ENCODE results near the gene RPS8.

The RPS8 gene

GRCh38 chr1:44798481-44799365 lies 23.4 kb downstream of the RPS8 start:
- no peaks in the 10 kb centered on the region for H3K9me3 ChIP-seq (replicated peaks; ENCODE audit: low read length)
- H3K36me3 ChIP-seq (ENCODE audit: insufficient read depth, low read length): peaks cover 20% of the 10 kb centered on the region
- H3K27me3 ChIP-seq (ENCODE audit: control insufficient read depth, insufficient read depth, low read length): no peaks in the 10 kb centered on the region
- H3K4me3 ChIP-seq (ENCODE audit: low read length): no peak overlapping the region
- H3K4me2 ChIP-seq (ENCODE audit: low read length): no peak overlapping the region
- peaks cover 27% of the 10 kb centered on the region for H3K4me1 ChIP-seq (ENCODE audit: control insufficient read depth, insufficient read depth, low read length)
- peak overlapping the region; percentile 93 for H3K9ac ChIP-seq (ENCODE audit: low read depth, low read length)

- H3K4me3 ChIP-seq (ENCODE audit: low read length): peak within 1 kb of the TSS; percentile 85
- peak within 1 kb of the TSS; percentile 97 for H3K4me2 ChIP-seq (ENCODE audit: low read length)
- no peaks in the 10 kb centered on the region for H3K9me3 ChIP-seq (replicated peaks; ENCODE audit: low read length)
- no peaks in the 10 kb centered on the region for H3K27me3 ChIP-seq (ENCODE audit: control insufficient read depth, insufficient read depth, low read length)
- H3K9ac ChIP-seq (ENCODE audit: low read depth, low read length): peak within 1 kb of the TSS; percentile 93
- peaks cover 31% of the 10 kb centered on the region for H3K4me1 ChIP-seq (ENCODE audit: control insufficient read depth, insufficient read depth, low read length)
- H3K36me3 ChIP-seq (ENCODE audit: insufficient read depth, low read length): peaks cover 29% of the 10 kb centered on the region
These were observed 24.6 kb downstream of the RPS8 start, which contains the start of gene PLK3 for GRCh38 chr1:44799770-44800584. Gene PLK3, plus strand, starts transcription at chr1:44800377. Its CDS starts 87 bp downstream, at chr1:44800464.

- Histone ChIP-seq H3K4me3 (ENCODE audit: low read length) (peak overlapping the region; percentile 85), H3K27me3 (ENCODE audit: control insufficient read depth, insufficient read depth, low read length) (no peaks in the 10 kb centered on the region), H3K36me3 (ENCODE audit: insufficient read depth, low read length) (peaks cover 46% of the 10 kb centered on the region), H3K4me1 (ENCODE audit: control insufficient read depth, insufficient read depth, low read length) (peaks cover 45% of the 10 kb centered on the region), H3K9me3 (replicated peaks; ENCODE audit: low read length) (no peaks in the 10 kb centered on the region), H3K4me2 (ENCODE audit: low read length) (peak overlapping the region; percentile 97), H3K9ac (ENCODE audit: low read depth, low read length) (peak overlapping the region; percentile 93)
These were observed 26.4 kb downstream of the RPS8 start for GRCh38 chr1:44801491-44802305.

- Histone ChIP-seq H3K4me3 (ENCODE audit: low read length) (peak overlapping the region; percentile 85), H3K36me3 (ENCODE audit: insufficient read depth, low read length) (peaks cover 49% of the 10 kb centered on the region), H3K9me3 (replicated peaks; ENCODE audit: low read length) (no peaks in the 10 kb centered on the region), H3K4me1 (ENCODE audit: control insufficient read depth, insufficient read depth, low read length) (peaks cover 53% of the 10 kb centered on the region), H3K9ac (ENCODE audit: low read depth, low read length) (peak overlapping the region; percentile 93), H3K27me3 (ENCODE audit: control insufficient read depth, insufficient read depth, low read length) (no peaks in the 10 kb centered on the region), H3K4me2 (ENCODE audit: low read length) (peak overlapping the region; percentile 97)
These were observed 27.1 kb downstream of the RPS8 start for GRCh38 chr1:44802306-44803061.

GRCh38 chr1:44803062-44803311 lies 27.6 kb downstream of the RPS8 start:
- H3K36me3 ChIP-seq (ENCODE audit: insufficient read depth, low read length): peaks cover 49% of the 10 kb centered on the region
- peak overlapping the region; percentile 85 for H3K4me3 ChIP-seq (ENCODE audit: low read length)
- peak overlapping the region; percentile 93 for H3K9ac ChIP-seq (ENCODE audit: low read depth, low read length)
- H3K9me3 ChIP-seq (replicated peaks; ENCODE audit: low read length): no peaks in the 10 kb centered on the region
- no peaks in the 10 kb centered on the region for H3K27me3 ChIP-seq (ENCODE audit: control insufficient read depth, insufficient read depth, low read length)
- H3K4me2 ChIP-seq (ENCODE audit: low read length): peak overlapping the region; percentile 97
- peaks cover 57% of the 10 kb centered on the region for H3K4me1 ChIP-seq (ENCODE audit: control insufficient read depth, insufficient read depth, low read length)

GRCh38 chr1:44803312-44804095 lies 28.2 kb downstream of the RPS8 start:
- Histone ChIP-seq H3K36me3 (ENCODE audit: insufficient read depth, low read length) (peaks cover 49% of the 10 kb centered on the region), H3K4me3 (ENCODE audit: low read length) (peak overlapping the region; percentile 85), H3K27me3 (ENCODE audit: control insufficient read depth, insufficient read depth, low read length) (no peaks in the 10 kb centered on the region), H3K9ac (ENCODE audit: low read depth, low read length) (peak overlapping the region; percentile 93), H3K4me1 (ENCODE audit: control insufficient read depth, insufficient read depth, low read length) (peaks cover 62% of the 10 kb centered on the region), H3K4me2 (ENCODE audit: low read length) (peak overlapping the region; percentile 97), H3K9me3 (replicated peaks; ENCODE audit: low read length) (no peaks in the 10 kb centered on the region)

GRCh38 chr1:44805311-44806024 lies 30.1 kb downstream of the RPS8 start:
- Histone ChIP-seq H3K9ac (ENCODE audit: low read depth, low read length) (no peak overlapping the region), H3K27me3 (ENCODE audit: control insufficient read depth, insufficient read depth, low read length) (no peaks in the 10 kb centered on the region), H3K4me1 (ENCODE audit: control insufficient read depth, insufficient read depth, low read length) (peaks cover 75% of the 10 kb centered on the region), H3K4me2 (ENCODE audit: low read length) (no peak overlapping the region), H3K36me3 (ENCODE audit: insufficient read depth, low read length) (peaks cover 50% of the 10 kb centered on the region), H3K9me3 (replicated peaks; ENCODE audit: low read length) (no peaks in the 10 kb centered on the region), H3K4me3 (ENCODE audit: low read length) (no peak overlapping the region)

GRCh38 chr1:44806025-44806703 lies 30.8 kb downstream of the RPS8 start:
- H3K4me2 ChIP-seq (ENCODE audit: low read length): peak overlapping the region; percentile 63
- peaks cover 52% of the 10 kb centered on the region for H3K36me3 ChIP-seq (ENCODE audit: insufficient read depth, low read length)
- H3K4me1 ChIP-seq (ENCODE audit: control insufficient read depth, insufficient read depth, low read length): peaks cover 81% of the 10 kb centered on the region
- peak overlapping the region; percentile 97 for H3K9ac ChIP-seq (ENCODE audit: low read depth, low read length)
- H3K4me3 ChIP-seq (ENCODE audit: low read length): peak overlapping the region; percentile 43
- no peaks in the 10 kb centered on the region for H3K9me3 ChIP-seq (replicated peaks; ENCODE audit: low read length)
- H3K27me3 ChIP-seq (ENCODE audit: control insufficient read depth, insufficient read depth, low read length): no peaks in the 10 kb centered on the region

GRCh38 chr1:44806704-44807363 lies 31.5 kb downstream of the RPS8 start, which contains the start of gene DYNLT4:
Gene DYNLT4, minus strand, starts transcription at chr1:44807351. Its CDS starts 683 bp downstream, at chr1:44806668.
- H3K4me3 ChIP-seq (ENCODE audit: low read length): peak within 1 kb of the TSS; percentile 65
- peaks cover 87% of the 10 kb centered on the region for H3K4me1 ChIP-seq (ENCODE audit: control insufficient read depth, insufficient read depth, low read length)
- peak within 1 kb of the TSS; percentile 82 for H3K4me2 ChIP-seq (ENCODE audit: low read length)
- peak within 1 kb of the TSS; percentile 97 for H3K9ac ChIP-seq (ENCODE audit: low read depth, low read length)
- peaks cover 51% of the 10 kb centered on the region for H3K36me3 ChIP-seq (ENCODE audit: insufficient read depth, low read length)
- H3K27me3 ChIP-seq (ENCODE audit: control insufficient read depth, insufficient read depth, low read length): no peaks in the 10 kb centered on the region
- no peaks in the 10 kb centered on the region for H3K9me3 ChIP-seq (replicated peaks; ENCODE audit: low read length)
